ENCODE measurements around the gene XRCC2.

GRCh38 chr7:152641384-152641783 is 34.6 kb downstream of the XRCC2 start:
- no peak for TF ChIP-seq EZH2phosphoT487 (IDR thresholded peaks at IDR 0.05; ENCODE audit: borderline replicate concordance, low read depth, low read length)
- no peak for TF ChIP-seq CTCF (conservative IDR thresholded peaks at IDR 0.05; ENCODE audit: low read length)

Data from OCI-LY7 (cell line).